GM19023 (cell line): ENCODE data around the gene ZGLP1.
"Not testable (repeated sequence)": the region's sequence is repeated elsewhere in the genome, so short reads cannot be mapped to it uniquely, and the experiment has no call there.

Experiments
- ATAC-seq: cut with Tn5 transposase; IDR thresholded peaks from one replicate; pipeline ENCODE4 v1.9.1; 2021; ENCODE audit warnings: mild to moderate bottlenecking, moderate library complexity; ENCODE audit not compliant: unreplicated experiment

ZGLP1 gene

GRCh38 chr19:10283301-10284064 lies 26.1 kb downstream of the ZGLP1 start:
- ATAC-seq = no peak

DNA sequence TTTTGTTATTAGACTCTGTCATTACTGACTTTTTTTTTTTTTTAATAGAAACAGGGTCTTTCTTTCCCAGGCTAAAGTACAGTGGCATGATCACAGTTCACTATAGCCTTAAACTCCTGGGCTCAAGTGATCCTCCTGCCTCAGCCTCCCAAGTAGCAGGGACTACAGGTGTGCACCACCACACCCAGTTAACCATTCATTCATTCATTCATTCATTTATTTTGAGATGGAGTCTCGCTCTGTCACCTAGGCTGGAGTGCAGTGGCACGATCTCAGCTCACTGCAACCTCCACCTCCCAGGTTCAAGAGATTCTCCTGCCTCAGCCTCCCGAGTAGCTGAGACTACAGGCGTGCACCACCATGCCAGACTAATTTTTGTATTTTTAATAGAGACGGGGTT lies 27.6 kb downstream of the ZGLP1 start:
- ATAC-seq = not testable (repeated sequence)

DNA sequence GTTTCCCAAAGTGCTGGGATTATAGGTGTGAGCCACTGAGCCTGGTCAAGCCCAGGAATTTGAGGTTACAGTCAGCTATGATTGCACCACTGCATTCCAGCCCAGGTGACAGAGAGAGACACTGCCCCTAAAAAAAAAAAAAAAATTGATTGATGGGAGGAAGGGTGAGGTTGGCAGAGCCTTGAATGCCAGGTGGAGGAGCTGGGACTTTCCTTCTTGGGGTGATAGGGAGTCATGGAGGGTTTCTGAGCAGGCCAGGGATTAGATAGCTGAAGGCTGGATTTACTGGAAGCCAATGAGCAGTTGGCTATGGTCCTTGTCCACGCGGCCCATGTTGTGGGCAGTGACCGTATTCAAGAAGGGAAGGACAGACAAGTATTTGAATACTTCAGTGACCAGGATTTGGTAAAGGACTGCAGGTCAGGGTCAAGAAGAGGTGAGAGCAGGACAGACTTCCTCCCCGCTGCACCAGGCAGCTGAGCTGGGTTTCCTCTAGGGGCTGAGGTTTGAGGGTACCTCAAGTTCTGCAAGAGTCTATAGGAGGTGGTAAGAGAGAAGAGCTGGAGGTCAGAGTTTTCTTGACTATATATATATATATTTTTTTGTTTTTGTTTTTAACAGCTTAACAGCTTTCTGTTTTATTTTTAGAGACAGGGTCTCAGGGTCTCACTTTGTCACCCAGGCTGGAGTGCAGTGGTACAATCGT lies 29.7 kb downstream of the ZGLP1 start:
- no peak for ATAC-seq

GRCh38 chr19:10278935-10279334 lies 30.7 kb downstream of the ZGLP1 start:
- ATAC-seq = no peak

DNA sequence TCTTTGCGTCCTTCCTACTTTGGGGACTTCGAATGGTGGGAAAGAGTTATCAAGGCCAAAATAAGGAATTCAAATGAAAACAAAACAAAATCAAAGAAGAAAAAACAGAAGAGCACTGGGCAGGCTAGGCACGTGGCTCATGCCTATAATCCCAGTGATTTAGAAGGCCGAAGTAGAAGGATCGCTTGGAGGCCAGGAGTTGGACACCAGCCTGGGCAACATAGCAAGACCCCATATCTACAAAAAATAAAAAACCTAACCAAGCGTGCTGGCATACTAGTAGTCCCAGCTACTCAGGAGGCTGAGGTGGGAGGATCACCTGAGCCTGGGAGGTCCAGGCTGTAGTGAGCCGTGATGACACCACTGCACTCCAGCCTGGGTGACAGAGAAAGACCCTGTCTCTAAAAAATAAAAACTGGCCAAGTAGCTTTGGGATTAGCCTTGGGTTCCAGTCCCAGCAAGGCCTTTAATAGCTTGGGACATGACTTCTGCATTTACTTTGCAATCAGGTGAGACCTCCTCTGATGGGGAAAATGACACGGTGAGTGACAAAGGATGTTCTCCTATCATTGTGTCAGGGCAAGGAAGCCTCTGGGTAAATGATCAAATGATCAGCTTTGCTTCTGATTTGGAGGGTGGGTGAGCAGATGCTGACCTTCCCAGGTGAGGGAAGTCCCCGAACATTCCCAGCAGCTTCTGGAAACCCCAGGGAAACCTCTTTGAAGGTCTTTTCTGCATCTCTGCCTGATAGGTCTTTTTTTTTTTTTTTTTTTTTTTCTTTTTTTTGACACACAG lies 31.6 kb downstream of the ZGLP1 start:
- ATAC-seq = no peak

DNA sequence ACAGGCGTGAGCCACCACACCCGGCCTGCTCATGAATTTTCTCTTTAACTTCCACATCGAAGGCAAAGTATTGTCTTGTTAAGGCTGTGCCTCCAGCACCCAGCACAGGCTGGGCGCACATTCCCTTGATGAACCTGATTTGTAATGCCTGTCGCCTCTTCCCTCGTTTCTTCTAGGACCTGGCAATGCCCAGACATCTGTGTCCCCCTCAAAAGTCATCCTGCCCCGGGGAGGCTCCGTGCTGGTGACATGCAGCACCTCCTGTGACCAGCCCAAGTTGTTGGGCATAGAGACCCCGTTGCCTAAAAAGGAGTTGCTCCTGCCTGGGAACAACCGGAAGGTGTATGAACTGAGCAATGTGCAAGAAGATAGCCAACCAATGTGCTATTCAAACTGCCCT lies 35.0 kb downstream of the ZGLP1 start:
- no peak for ATAC-seq

- peak; percentile 15 for ATAC-seq
Observed at GRCh38 chr19:10271543-10272086, 38.0 kb downstream of the ZGLP1 start.

DNA sequence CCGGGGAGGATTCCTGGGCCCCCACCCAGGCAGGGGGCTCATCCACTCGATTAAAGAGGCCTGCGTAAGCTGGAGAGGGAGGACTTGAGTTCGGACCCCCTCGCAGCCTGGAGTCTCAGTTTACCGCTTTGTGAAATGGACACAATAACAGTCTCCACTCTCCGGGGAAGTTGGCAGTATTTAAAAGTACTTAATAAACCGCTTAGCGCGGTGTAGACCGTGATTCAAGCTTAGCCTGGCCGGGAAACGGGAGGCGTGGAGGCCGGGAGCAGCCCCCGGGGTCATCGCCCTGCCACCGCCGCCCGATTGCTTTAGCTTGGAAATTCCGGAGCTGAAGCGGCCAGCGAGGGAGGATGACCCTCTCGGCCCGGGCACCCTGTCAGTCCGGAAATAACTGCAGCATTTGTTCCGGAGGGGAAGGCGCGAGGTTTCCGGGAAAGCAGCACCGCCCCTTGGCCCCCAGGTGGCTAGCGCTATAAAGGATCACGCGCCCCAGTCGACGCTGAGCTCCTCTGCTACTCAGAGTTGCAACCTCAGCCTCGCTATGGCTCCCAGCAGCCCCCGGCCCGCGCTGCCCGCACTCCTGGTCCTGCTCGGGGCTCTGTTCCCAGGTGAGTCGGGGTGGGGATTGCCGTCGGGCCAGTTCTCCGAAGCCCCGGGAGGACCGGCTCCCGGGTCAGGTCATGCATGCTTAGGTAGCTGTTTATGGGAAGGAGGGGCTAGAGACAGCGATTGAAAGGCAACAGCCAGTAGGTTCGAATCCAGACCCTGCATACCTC lies 38.8 kb downstream of the ZGLP1 start, which contains the start of gene ICAM1:
ICAM1 (plus strand) TSS at position 505 of the 779 bp plus-strand sequence; CDS start at position 545, 40 bp downstream.
- peak; percentile 50 for ATAC-seq

DNA sequence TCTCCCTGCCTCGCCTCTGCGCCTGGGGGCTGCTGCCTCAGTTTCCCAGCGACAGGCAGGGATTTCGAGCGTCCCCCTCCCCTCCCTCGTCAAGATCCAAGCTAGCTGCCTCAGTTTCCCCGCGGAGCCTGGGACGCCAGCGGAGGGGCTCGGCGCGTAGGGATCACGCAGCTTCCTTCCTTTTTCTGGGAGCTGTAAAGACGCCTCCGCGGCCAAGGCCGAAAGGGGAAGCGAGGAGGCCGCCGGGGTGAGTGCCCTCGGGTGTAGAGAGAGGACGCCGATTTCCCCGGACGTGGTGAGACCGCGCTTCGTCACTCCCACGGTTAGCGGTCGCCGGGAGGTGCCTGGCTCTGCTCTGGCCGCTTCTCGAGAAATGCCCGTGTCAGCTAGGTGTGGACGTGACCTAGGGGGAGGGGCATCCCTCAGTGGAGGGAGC lies 39.4 kb downstream of the ZGLP1 start:
- peak; percentile 38 for ATAC-seq

- no peak for ATAC-seq
Observed at GRCh38 chr19:10269333-10270179, 40.1 kb downstream of the ZGLP1 start.

GRCh38 chr19:10268071-10268470 lies 41.5 kb downstream of the ZGLP1 start:
- no peak for ATAC-seq

DNA sequence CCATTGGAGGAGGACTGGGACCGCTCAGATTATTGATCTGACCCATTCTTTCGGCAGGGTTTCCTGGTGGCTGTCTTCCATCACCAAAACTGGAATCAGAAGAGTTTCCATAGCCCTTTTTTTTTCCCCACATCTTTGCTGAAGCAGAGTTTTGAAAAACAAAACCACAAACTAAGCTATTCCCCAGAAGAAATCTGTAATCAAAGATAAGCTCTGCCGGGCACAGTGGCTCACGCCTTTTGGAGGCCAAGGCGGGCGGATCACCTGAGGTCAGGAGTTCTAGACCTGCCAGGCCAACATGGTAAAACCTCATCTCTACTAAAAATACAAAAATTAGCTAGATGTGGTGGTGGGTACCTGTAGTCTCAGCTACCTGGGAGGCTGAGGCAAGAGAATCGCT lies 42.9 kb downstream of the ZGLP1 start:
- ATAC-seq = no peak

- no peak for ATAC-seq
Observed at GRCh38 chr19:10262771-10263170, 46.8 kb downstream of the ZGLP1 start.

- ATAC-seq = no peak
Observed at GRCh38 chr19:10260141-10260584, 49.5 kb downstream of the ZGLP1 start.

GRCh38 chr19:10259162-10259905 lies 50.3 kb downstream of the ZGLP1 start:
- no peak for ATAC-seq

DNA sequence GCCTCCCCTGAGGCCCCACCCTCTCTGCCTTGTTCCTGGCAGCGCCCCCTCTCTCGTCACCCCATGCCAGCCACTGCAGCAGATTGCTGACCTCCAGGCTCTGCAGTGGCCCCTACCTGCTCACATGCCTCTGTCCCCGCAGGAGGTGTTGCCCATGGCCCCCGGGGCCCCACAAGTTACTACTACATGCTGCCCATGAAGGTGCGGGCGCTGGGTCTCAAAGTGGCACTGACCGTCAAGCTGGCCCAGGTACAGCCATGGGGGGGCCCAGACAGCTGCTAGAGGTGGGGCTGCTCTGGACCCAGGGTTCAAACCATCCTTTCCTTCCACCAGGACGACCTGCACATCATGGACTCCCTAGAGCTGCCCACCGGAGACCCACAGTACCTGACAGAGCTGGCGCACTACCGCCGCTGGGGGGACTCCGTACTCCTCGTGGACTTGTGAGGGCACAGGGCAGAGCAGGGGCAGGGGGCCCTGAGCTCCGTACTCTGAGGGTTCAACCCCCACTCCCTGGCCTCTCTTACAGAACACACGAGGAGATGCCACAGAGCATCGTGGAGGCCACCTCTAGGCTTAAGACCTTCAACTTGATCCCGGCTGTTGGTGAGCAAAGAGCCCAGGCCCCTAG lies 51.4 kb downstream of the ZGLP1 start:
- ATAC-seq = no peak

DNA sequence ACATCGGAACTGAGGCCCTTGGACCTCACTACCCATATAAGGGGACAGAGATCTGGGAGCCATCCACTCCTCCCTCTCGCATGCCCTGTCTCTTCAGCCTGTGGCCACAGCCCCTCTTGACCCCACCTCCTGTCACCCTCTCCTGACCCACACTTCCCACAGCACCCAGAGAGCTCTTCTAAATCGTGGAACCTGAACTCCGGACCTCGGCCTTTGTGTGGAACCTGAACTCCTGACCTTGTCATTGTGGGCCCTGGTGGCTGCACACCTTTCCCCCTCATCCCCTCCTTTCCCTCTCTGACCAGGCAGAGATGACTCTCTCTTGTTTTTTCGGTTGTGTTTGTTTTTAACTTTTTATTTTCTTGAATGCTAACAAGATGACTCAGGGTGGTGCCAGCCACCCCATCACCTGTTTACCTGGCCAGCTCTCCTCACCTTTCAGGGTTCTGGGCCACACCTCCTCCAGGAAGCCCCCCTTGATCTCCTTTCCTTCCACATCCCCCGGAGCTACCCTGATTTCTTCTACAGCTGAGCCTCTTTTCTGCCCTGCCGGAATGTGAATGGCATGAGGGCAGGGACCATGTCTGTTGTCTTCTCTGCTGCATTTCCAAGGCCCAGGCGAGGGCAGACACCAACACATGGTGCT lies 52.5 kb downstream of the ZGLP1 start:
- no peak for ATAC-seq

- no peak for ATAC-seq
Observed at GRCh38 chr19:10256551-10256950, 53.1 kb downstream of the ZGLP1 start.
